ENCODE results near the gene SNRPD2.
A peak's percentile ranks its signal among the peaks of the same experiment; 100 is the strongest.
"Not testable (repeated sequence)": the region's sequence is repeated elsewhere in the genome, so short reads cannot be mapped to it uniquely, and the experiment has no call there.

Gene SNRPD2

DNA sequence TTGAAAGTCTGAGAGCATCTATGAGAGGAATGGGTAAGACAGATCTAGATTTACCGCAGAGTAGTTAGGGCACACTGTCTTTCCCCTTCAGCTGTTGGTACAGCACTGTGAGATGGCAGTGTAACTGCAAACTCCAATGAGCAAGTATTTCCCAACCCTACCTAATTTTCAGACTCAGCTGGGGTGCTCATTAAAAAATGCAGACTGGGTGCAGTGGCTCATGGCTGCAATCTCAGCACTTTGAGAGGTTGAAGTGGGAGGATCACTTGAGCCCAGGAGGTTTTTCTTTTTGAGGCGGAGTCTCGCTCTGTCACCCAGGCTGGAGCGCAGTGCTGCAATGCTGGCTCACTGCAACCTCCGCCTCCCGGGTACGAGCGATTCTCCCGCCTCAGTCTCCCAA lies 13.4 kb upstream of the SNRPD2 start:
- DNase-seq (ENCODE audit: low spot score), result no peak

GRCh38 chr19:45701676-45702075 lies 9.9 kb upstream of the SNRPD2 start:
- DNase-seq (ENCODE audit: low spot score), result no peak

DNA sequence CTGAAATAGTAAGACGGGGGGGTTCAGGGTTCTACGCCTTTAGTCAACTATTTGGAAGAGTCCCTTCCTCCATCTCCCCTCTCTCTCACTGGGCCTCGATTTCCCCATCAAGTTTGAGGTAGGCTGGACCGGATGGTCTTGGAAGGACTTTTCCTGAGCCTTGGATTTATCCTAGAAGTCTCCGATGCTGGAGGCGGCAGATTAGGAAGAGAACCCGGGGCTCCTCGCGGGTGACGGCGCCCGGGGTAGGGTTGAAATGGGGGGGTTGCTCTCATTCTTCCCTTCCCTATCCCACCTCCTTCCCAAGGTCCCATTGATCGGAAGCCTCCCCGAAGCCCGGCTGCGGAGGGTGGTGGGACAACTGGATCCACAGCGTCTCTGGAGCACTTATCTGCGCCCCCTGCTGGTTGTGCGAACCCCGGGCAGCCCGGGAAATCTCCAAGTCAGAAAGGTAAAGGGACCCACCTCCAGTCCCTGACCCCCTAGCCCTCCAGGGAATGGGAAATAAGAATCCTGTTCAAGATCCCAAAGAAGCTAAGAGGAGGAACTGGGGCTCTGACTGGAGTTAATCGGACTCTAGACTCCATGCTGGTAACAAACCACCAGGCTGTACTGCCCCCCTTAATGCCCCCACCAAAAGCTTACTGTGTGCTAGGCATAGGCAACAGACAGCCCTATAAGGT lies 1.5 kb upstream of the SNRPD2 start:
- peak; percentile 59 for DNase-seq (ENCODE audit: low spot score)

DNA sequence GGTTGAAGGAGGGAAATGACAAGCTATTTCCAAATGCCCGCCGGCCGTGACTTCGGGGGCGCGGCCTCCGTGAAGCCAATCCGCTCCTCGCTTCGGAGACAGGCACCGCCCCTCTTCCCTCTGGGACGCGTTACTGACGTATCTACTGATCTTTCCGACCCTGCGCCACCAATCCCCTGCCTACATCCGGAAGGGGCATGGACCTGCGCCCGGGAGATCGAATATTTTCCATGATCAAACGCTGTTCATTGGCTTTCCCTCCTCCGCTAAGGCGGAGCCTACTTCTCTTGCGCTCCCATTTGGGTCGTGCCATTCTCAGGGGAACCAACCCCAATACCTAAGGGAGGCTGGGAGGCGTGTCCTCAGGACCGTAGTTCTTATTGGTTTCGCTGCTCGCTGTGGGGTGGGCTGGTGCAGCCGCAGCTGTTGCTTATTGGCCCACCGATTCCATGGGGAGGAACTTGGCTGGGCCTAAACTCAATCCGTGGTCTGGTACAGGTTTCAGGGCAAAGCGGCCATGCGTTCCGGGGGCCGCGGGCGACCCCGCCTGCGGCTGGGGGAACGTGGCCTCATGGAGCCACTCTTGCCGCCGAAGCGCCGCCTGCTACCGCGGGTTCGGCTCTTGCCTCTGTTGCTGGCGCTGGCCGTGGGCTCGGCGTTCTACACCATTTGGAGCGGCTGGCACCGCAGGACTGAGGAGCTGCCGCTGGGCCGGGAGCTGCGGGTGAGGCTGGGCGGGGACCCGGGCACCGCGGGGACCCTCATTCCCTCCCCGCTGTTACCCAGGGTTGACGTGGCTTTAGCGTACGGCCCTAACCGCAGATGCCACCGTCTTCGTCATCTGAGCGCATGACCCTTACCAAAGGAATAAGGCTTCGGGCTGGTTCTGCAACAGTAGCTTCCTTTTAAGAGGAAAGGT lies 693 bp upstream of the SNRPD2 start, which contains the start of gene QPCTL:
TSS of gene QPCTL (plus strand) at position 480 of the 919 bp plus-strand sequence. CDS start at position 518, 38 bp downstream.
- peak; percentile 99 for DNase-seq (ENCODE audit: low spot score)

GRCh38 chr19:45687599-45687998 lies 4.2 kb downstream of the SNRPD2 start:
- no peak for DNase-seq (ENCODE audit: low spot score)

GRCh38 chr19:45685045-45685444 lies 6.7 kb downstream of the SNRPD2 start:
- DNase-seq (ENCODE audit: low spot score), result not testable (repeated sequence)

DNA sequence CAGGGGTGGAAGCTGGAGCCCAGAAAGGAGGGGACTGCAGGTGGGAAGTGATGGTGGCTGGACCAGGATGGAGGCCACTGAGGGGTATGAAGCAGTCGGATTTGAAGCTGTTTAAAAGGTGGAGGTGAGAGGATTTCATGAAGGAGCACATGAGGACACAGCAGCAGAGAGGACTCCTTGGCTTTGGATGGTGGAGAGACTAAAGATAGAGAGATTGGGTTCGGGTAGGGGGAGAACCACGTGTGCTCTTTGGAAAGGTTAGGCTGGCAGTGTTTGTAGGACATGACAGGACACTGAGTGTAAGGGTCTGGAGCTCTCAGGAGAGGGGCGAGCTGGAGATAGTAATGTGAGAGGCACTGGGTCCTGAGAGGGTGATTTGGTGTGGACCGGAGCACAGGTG lies 8.8 kb downstream of the SNRPD2 start:
- DNase-seq (ENCODE audit: low spot score), result no peak

DNA sequence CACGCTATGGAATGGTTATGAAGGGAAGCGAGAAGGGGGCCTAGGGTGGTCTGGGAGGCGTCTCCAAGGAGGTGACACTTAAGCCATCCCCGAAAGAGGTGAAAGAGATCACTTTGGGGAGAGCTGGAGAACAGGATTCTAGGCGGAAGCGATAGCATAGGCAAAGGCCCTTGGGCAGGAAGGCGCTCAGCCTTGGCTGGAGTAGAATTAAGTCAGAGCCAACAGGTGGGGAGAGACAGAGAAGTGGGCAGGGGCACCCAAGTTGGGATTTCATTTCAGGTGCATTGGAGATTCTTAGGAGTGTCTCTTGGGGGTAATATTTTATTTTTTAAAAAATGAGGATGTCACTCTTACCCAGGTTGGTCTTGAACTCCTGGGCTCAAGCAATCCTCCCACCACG lies 9.6 kb downstream of the SNRPD2 start:
- no peak for DNase-seq (ENCODE audit: low spot score)

- peak; percentile 77 for DNase-seq (ENCODE audit: low spot score)
Measured at GRCh38 chr19:45681391-45682015, 10.2 kb downstream of the SNRPD2 start.

GRCh38 chr19:45677351-45678230 lies 14.2 kb downstream of the SNRPD2 start:
- no peak for DNase-seq (ENCODE audit: low spot score)

DNA sequence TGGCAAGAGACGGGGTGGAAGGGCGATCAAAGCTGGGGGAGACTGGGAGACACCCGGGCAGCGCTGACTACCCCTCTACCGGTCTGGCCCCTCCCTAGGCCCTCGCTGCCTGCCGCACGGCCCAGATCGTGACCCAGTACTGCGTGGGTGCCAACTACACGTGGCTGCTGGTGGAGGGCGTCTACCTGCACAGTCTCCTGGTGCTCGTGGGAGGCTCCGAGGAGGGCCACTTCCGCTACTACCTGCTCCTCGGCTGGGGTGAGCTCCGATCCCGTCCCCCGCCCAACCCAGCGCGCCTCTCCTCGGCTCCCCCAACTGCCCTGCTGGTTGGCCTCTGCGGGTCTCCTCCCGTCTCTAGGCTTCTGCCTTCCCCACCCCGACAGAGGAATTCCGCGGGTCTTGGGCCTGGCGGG lies 14.9 kb downstream of the SNRPD2 start:
- DNase-seq (ENCODE audit: low spot score), result no peak

GRCh38 chr19:45674946-45675345 lies 16.8 kb downstream of the SNRPD2 start:
- no peak for DNase-seq (ENCODE audit: low spot score)

DNA sequence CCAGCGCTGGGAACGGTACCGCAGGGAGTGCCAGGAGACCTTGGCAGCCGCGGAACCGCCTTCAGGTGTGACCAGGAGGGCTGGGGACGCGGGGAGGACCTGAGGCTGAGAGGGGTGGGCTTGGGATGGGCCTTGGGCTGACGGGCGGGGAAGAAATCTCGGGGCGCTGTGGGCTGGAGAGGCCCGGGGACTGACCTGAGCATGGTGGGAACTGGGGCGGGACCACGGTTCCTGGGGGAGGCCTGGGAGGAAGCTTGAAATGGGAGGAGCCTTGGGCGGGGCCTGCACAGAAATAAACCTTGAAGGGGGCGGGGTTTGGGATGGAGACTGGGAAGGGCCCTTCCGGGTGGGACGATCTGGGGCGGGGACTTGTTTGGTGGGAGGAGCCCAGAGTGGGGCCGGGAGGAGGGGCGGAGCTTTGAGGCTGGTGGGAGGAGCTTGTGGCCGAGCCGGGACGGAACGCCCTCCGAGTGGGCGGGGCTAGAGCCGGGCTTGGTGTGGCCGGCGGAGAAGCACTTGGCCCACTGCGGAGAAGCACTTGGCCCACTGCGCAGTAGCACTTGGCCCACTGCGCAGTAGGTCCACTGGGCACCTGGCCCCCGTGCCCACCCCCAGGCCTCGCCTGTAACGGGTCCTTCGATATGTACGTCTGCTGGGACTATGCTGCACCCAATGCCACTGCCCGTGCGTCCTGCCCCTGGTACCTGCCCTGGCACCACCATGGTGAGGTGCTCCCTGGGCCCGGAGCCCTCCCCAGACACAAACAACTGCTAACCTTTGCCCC lies 20.9 kb downstream of the SNRPD2 start:
- DNase-seq (ENCODE audit: low spot score), result peak; percentile 69

- DNase-seq (ENCODE audit: low spot score), result no peak
Measured at GRCh38 chr19:45668342-45668871, 23.3 kb downstream of the SNRPD2 start.

GRCh38 chr19:45667620-45668341 lies 24.0 kb downstream of the SNRPD2 start, which contains the start of gene GIPR:
Gene GIPR, plus strand, starts transcription at chr19:45668221. Its CDS starts 1,300 bp downstream, at chr19:45669521.
- no peak for DNase-seq (ENCODE audit: low spot score)

GRCh38 chr19:45664575-45664974 lies 27.2 kb downstream of the SNRPD2 start:
- DNase-seq (ENCODE audit: low spot score), result no peak

GRCh38 chr19:45663800-45664199 lies 28.0 kb downstream of the SNRPD2 start:
- no peak for DNase-seq (ENCODE audit: low spot score)

- DNase-seq (ENCODE audit: low spot score), result no peak
Measured at GRCh38 chr19:45660636-45661035, 31.1 kb downstream of the SNRPD2 start.

GRCh38 chr19:45659096-45659729 lies 32.5 kb downstream of the SNRPD2 start:
- no peak for DNase-seq (ENCODE audit: low spot score)
